ENCODE data around the gene GRP. TPM values are rescaled to one million over a fixed set of nuclear protein-coding genes. Genes with fewer than 3 reads are reported as not detected.

GRP gene
- total RNA-seq, 1 donor from 2014 or later = not detected

GRCh38 chr18:59265974-59266369 is 46.0 kb downstream of the GRP start:
- TF ChIP-seq CTCF (IDR thresholded peaks at IDR 0.05; ENCODE audit: unreplicated experiment) = no peak
- no peak for DNase-seq (ENCODE audit: low spot score)
- Mint-ChIP-seq H3K27ac (ENCODE audit: unreplicated experiment) (no peak overlapping the region), H3K4me1 (ENCODE audit: unreplicated experiment) (peaks cover 13% of the 10 kb centered on the region), H3K36me3 (ENCODE audit: low read depth, unreplicated experiment) (peaks cover 9% of the 10 kb centered on the region), H3K9me3 (ENCODE audit: unreplicated experiment) (no peaks in the 10 kb centered on the region), H3K4me3 (ENCODE audit: unreplicated experiment) (no peak overlapping the region), H3K27me3 (ENCODE audit: unreplicated experiment) (peaks cover 52% of the 10 kb centered on the region)

DNA sequence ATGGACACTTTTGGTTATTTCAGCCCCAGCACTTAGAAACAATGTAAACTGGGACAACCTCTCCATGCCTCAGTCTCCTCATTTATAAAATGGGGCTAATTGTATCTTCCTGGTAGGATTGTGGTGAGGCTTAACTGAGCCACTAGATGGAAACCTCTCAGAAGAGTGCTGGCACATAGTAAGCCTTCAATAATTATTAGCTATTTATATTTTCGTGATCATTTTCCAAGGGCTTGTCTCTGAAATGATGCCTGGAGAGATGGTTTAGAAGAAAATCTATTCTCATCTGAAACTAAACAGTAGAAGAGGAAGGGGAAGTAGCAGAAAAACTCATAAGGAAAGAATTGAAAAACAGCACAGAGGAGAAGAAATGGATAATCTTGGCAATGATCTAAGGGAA is 46.5 kb downstream of the GRP start:
- Mint-ChIP-seq H3K4me3 (ENCODE audit: unreplicated experiment) (no peak overlapping the region), H3K4me1 (ENCODE audit: unreplicated experiment) (peaks cover 13% of the 10 kb centered on the region), H3K36me3 (ENCODE audit: low read depth, unreplicated experiment) (peaks cover 9% of the 10 kb centered on the region), H3K27ac (ENCODE audit: unreplicated experiment) (no peak overlapping the region), H3K9me3 (ENCODE audit: unreplicated experiment) (no peaks in the 10 kb centered on the region), H3K27me3 (ENCODE audit: unreplicated experiment) (peaks cover 55% of the 10 kb centered on the region)
- no peak for TF ChIP-seq CTCF (IDR thresholded peaks at IDR 0.05; ENCODE audit: unreplicated experiment)
- DNase-seq (ENCODE audit: low spot score) = no peak

DNA sequence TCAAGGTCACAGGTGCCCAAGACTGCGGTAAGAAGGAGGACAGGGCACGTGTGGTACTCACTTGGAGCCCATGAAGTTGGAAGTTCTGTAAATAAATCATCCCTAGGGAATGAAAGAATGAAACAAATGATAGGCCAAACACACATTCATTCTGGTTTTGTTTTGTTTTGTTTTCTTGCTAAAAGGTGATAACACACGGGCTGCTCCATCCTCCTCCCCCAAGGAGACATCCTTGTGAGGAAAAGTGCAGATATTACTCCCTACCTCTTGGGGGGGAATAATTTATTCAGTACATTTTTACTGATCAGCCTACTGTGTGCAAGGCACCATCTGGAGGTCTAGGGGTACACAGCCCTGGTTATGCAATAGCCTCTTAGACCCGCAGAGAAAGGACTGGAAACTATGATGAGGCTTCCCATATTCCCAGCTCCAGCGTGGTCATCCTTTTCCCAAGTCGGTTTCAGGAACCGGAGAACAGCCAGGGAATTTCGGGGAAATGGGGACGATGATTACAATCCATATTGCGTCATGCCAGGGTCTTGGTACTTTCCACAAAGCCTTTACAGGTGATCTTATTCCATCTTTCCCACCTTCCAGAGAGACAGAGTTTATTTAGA is 47.0 kb downstream of the GRP start:
- Mint-ChIP-seq H3K4me1 (ENCODE audit: unreplicated experiment) (peaks cover 13% of the 10 kb centered on the region), H3K27ac (ENCODE audit: unreplicated experiment) (no peak overlapping the region), H3K4me3 (ENCODE audit: unreplicated experiment) (no peak overlapping the region), H3K27me3 (ENCODE audit: unreplicated experiment) (peaks cover 55% of the 10 kb centered on the region), H3K36me3 (ENCODE audit: low read depth, unreplicated experiment) (peaks cover 9% of the 10 kb centered on the region), H3K9me3 (ENCODE audit: unreplicated experiment) (no peaks in the 10 kb centered on the region)
- no peak for TF ChIP-seq CTCF (IDR thresholded peaks at IDR 0.05; ENCODE audit: unreplicated experiment)
- DNase-seq (ENCODE audit: low spot score) = no peak

GRCh38 chr18:59267503-59268126 is 47.7 kb downstream of the GRP start:
- DNase-seq (ENCODE audit: low spot score) = no peak
- no peak overlapping the region for H3K4me3 Mint-ChIP-seq (ENCODE audit: unreplicated experiment)
- TF ChIP-seq CTCF (IDR thresholded peaks at IDR 0.05; ENCODE audit: unreplicated experiment) = no peak
- H3K4me1 Mint-ChIP-seq (ENCODE audit: unreplicated experiment) = peaks cover 13% of the 10 kb centered on the region
- H3K9me3 Mint-ChIP-seq (ENCODE audit: unreplicated experiment) = no peaks in the 10 kb centered on the region
- no peak overlapping the region for H3K27ac Mint-ChIP-seq (ENCODE audit: unreplicated experiment)
- peaks cover 55% of the 10 kb centered on the region for H3K27me3 Mint-ChIP-seq (ENCODE audit: unreplicated experiment)
- H3K36me3 Mint-ChIP-seq (ENCODE audit: low read depth, unreplicated experiment) = peaks cover 9% of the 10 kb centered on the region

DNA sequence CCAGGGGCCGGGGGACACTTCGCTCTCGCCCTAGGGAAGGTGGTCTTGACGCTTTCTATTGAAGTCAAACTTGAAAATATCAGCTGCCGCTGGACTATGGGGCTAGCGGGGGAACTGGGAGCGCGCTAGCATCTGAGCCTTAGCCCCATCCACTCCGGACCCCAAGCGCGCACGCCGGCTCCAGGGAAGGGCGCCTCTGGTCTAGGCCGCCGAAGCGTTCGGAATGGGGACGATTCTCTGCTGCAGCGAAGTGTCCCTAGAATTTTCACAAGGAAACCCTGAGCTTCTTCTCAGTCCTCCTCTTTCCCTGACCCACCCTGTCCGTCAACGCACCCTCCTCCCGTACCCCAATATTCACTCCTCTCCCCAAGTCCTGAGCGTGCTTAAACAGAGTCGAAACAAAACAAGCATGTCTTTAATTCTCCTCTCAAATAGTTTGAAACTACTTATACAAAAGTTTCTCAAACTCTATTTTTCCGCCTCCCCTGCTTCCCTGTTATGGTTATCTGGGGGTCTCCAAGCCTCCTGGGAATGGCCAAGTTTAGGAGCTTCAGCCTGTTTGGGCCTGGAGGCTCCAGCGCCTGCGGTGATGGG is 48.3 kb downstream of the GRP start:
- Mint-ChIP-seq H3K27me3 (ENCODE audit: unreplicated experiment) (peaks cover 49% of the 10 kb centered on the region), H3K4me1 (ENCODE audit: unreplicated experiment) (peaks cover 13% of the 10 kb centered on the region), H3K4me3 (ENCODE audit: unreplicated experiment) (no peak overlapping the region), H3K36me3 (ENCODE audit: low read depth, unreplicated experiment) (peaks cover 9% of the 10 kb centered on the region), H3K27ac (ENCODE audit: unreplicated experiment) (no peak overlapping the region), H3K9me3 (ENCODE audit: unreplicated experiment) (no peaks in the 10 kb centered on the region)
- TF ChIP-seq CTCF (IDR thresholded peaks at IDR 0.05; ENCODE audit: unreplicated experiment) = no peak
- DNase-seq (ENCODE audit: low spot score) = no peak

Data from endothelial cell (in vitro differentiated cells).